Liver (tissue), 9 donors: Measurements from ENCODE around the gene STX2. TPM values are rescaled to one million over a fixed set of nuclear protein-coding genes. Genes with fewer than 3 reads are reported as not detected.

Experiments
- DNase-seq: peaks from one replicate; pipeline ENCODE4 v3.0.0-alpha.2; 2017; ENCODE audit warnings: low spot score
- H3K27ac ChIP-seq, 2 donors: one replicate each; pipeline ENCODE4 v1.7.0; 2013; ENCODE audit warnings: inconsistent platforms in 2 of 2, low read length in 2 of 2, control low read depth in 1 of 2, low read depth in 1 of 2, mild to moderate bottlenecking in 1 of 2
- H3K27me3 ChIP-seq, 4 donors: one replicate each; pipeline versions ENCODE4 v1.6.1 to v1.7.0; 2013; ENCODE audit warnings: low read length in 3 of 4, inconsistent platforms in 1 of 4, mild to moderate bottlenecking in 1 of 4, moderate library complexity in 1 of 4; ENCODE audit not compliant: control insufficient read depth in 4 of 4, insufficient read depth in 4 of 4
- H3K36me3 ChIP-seq, 4 donors: one replicate each; pipeline versions ENCODE4 v1.6.1 to v1.7.0; 2013; ENCODE audit warnings: low read length in 3 of 4, mild to moderate bottlenecking in 3 of 4, low read depth in 1 of 4, moderate library complexity in 1 of 4; ENCODE audit not compliant: control insufficient read depth in 4 of 4, insufficient read depth in 3 of 4
- H3K4me1 ChIP-seq, 4 donors: one replicate each; pipeline versions ENCODE4 v1.6.1 to v1.7.0; 2013; ENCODE audit warnings: low read length in 3 of 4, mild to moderate bottlenecking in 3 of 4, moderate library complexity in 1 of 4; ENCODE audit not compliant: control insufficient read depth in 4 of 4, insufficient read depth in 4 of 4
- H3K4me3 ChIP-seq, 3 donors: one replicate each; pipeline versions ENCODE4 v1.6.1 to v1.7.0; 2013; ENCODE audit warnings: low read length in 3 of 3, control low read depth in 1 of 3, low read depth in 1 of 3, mild to moderate bottlenecking in 1 of 3
- H3K9ac ChIP-seq, 2 donors: one replicate each; pipeline ENCODE4 v1.7.0; 2013; ENCODE audit warnings: low read length in 2 of 2, mild to moderate bottlenecking in 2 of 2, moderate library complexity in 2 of 2, control low read depth in 1 of 2, low read depth in 1 of 2
- H3K9me3 ChIP-seq, 4 donors: one replicate each; pipeline versions ENCODE4 v1.6.1 to v1.7.0; 2013; ENCODE audit warnings: low read length in 3 of 4; ENCODE audit not compliant: control insufficient read depth in 4 of 4
- EGR1 ChIP-seq, 2 donors: IDR thresholded peaks; 2 replicates each; pipeline ENCODE4 v1.6.1; 2016 to 2018; ENCODE audit warnings: antibody characterized with exemption in 2 of 2, low read depth in 2 of 2
- FOXA1 ChIP-seq: IDR thresholded peaks from 2 replicates; pipeline ENCODE4 v1.6.1; 2016; ENCODE audit warnings: antibody characterized with exemption
- FOXA2 ChIP-seq: IDR thresholded peaks from 2 replicates; pipeline ENCODE4 v1.6.1; 2016; ENCODE audit warnings: antibody characterized with exemption
- GABPA ChIP-seq, 2 donors: IDR thresholded peaks in 1 of 2; conservative IDR thresholded peaks in 1 of 2; 2 replicates each; pipeline ENCODE4 v1.6.1; 2016; ENCODE audit warnings: antibody characterized with exemption in 2 of 2, mild to moderate bottlenecking in 1 of 2, moderate library complexity in 1 of 2
- HNF4A ChIP-seq, 2 donors: conservative IDR thresholded peaks; 2 replicates each; pipeline ENCODE4 v1.6.1; 2016; ENCODE audit warnings: antibody characterized with exemption in 2 of 2, mild to moderate bottlenecking in 2 of 2
- HNF4G ChIP-seq: IDR thresholded peaks from 2 replicates; pipeline ENCODE4 v1.6.1; 2016; ENCODE audit warnings: antibody characterized with exemption
- JUND ChIP-seq, 2 donors: IDR thresholded peaks; 2 replicates each; pipeline ENCODE4 v1.6.1; 2016; ENCODE audit warnings: antibody characterized with exemption in 2 of 2
- MAX ChIP-seq: IDR thresholded peaks from 2 replicates; pipeline ENCODE4 v1.6.1; 2016; ENCODE audit warnings: antibody characterized with exemption
- NR2F2 ChIP-seq: IDR thresholded peaks from 2 replicates; pipeline ENCODE4 v1.6.1; 2016; ENCODE audit warnings: antibody characterized with exemption
- RAD21 ChIP-seq, 2 donors: IDR thresholded peaks; 2 replicates each; pipeline ENCODE4 v1.6.1; 2016; ENCODE audit warnings: antibody characterized with exemption in 2 of 2, mild to moderate bottlenecking in 2 of 2
- REST ChIP-seq: IDR thresholded peaks from 2 replicates; pipeline ENCODE4 v1.6.1; 2016; ENCODE audit warnings: antibody characterized with exemption, mild to moderate bottlenecking
- RXRA ChIP-seq, 2 donors: IDR thresholded peaks; 2 replicates each; pipeline ENCODE4 v1.6.1; 2017 to 2018; ENCODE audit warnings: antibody characterized with exemption in 2 of 2, mild to moderate bottlenecking in 1 of 2
- SP1 ChIP-seq: IDR thresholded peaks from 2 replicates; pipeline ENCODE4 v1.6.1; 2018; ENCODE audit warnings: antibody characterized with exemption, mild to moderate bottlenecking
- TAF1 ChIP-seq: conservative IDR thresholded peaks from 2 replicates; pipeline ENCODE4 v1.6.1; 2016; ENCODE audit warnings: antibody characterized with exemption, mild to moderate bottlenecking
- YY1 ChIP-seq: IDR thresholded peaks from 2 replicates; pipeline ENCODE4 v1.6.1; 2016; ENCODE audit warnings: antibody characterized with exemption, mild to moderate bottlenecking
- WGBS: extraction: QIAGEN DNeasy Blood & Tissue Kit; methylation state at CpG from one replicate; pipeline ENCODE4 v1.1.7; 2013; 5-methylcytosine and 5-hydroxymethylcytosine counted together
- polyA plus RNA-seq, 2 donors: library from polyadenylated mRNA; stranded (reverse) in 1 of 2; unstranded in 1 of 2; fragments of 200-250 nt in 1 of 2; fragments of >200 nt in 1 of 2; fragmentation: Nextera tagmentation in 1 of 2; extraction: Ambion mirVana in 1 of 2; gene quantifications; one replicate each; pipeline versions ENCODE4 v1.2.1 to v1.2.3, GENCODE V29; 2013 to 2015
- total RNA-seq, 2 donors: library from RNA; depleted of rRNA; stranded (reverse); fragments of >200 nt; gene quantifications; one replicate each; pipeline ENCODE4 v1.2.3, GENCODE V29; 2014
- TF ChIP-seq, protein P1 (sequence below): IDR thresholded peaks from 2 replicates; pipeline ENCODE4 v1.6.1; 2016; ENCODE audit warnings: antibody characterized with exemption
- TF ChIP-seq, protein P2 (sequence below): fragments of 150-350 bp; IDR thresholded peaks from 2 replicates; pipeline ENCODE4 v1.5.1; 2017; ENCODE audit warnings: improper control_type of control experiment, low read depth, low read length; ENCODE audit not compliant: missing input control
- TF ChIP-seq, protein P3 (sequence below): IDR thresholded peaks from 2 replicates; pipeline ENCODE4 v1.6.1; 2016; ENCODE audit warnings: antibody characterized with exemption
- donor health status: healthy.
- donor health status: healthy.
- donor health status: healthy.
- donor health status: healthy.
- donor health status: healthy.

STX2 gene
- total and polyA plus RNA-seq, 4 donors = 4.7 to 13.8 (median 8.9) TPM

GRCh38 chr12:130807309-130807708 is 31.7 kb downstream of the STX2 start:
- Histone ChIP-seq H3K36me3 (peaks cover 2 to 39% (median 22%) of the 10 kb centered on the region in 4 donors), H3K27me3 (no peaks in the 10 kb centered on the region), H3K27ac (no peak overlapping the region), H3K4me3 (no peak overlapping the region), H3K4me1 (no peaks in the 10 kb centered on the region), H3K9ac (no peak overlapping the region), H3K9me3 (no peaks in the 10 kb centered on the region)
- no peak for DNase-seq
- WGBS = 98% methylated on average over 18 of the region's 18 CpGs
- TF ChIP-seq RAD21 (IDR thresholded peaks at IDR 0.05) = no peak
- TF ChIP-seq SP1 = no peak
- TF ChIP-seq JUND (IDR thresholded peaks at IDR 0.05) = no peak
- no peak for TF ChIP-seq EGR1 (IDR thresholded peaks at IDR 0.05; ENCODE audit: low read depth in 2 of 2)
- no peak for TF ChIP-seq FOXA1
- TF ChIP-seq, protein P1, sequence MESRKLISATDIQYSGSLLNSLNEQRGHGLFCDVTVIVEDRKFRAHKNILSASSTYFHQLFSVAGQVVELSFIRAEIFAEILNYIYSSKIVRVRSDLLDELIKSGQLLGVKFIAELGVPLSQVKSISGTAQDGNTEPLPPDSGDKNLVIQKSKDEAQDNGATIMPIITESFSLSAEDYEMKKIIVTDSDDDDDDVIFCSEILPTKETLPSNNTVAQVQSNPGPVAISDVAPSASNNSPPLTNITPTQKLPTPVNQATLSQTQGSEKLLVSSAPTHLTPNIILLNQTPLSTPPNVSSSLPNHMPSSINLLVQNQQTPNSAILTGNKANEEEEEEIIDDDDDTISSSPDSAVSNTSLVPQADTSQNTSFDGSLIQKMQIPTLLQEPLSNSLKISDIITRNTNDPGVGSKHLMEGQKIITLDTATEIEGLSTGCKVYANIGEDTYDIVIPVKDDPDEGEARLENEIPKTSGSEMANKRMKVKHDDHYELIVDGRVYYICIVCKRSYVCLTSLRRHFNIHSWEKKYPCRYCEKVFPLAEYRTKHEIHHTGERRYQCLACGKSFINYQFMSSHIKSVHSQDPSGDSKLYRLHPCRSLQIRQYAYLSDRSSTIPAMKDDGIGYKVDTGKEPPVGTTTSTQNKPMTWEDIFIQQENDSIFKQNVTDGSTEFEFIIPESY = no peak
- no peak for TF ChIP-seq FOXA2
- TF ChIP-seq, protein P2, sequence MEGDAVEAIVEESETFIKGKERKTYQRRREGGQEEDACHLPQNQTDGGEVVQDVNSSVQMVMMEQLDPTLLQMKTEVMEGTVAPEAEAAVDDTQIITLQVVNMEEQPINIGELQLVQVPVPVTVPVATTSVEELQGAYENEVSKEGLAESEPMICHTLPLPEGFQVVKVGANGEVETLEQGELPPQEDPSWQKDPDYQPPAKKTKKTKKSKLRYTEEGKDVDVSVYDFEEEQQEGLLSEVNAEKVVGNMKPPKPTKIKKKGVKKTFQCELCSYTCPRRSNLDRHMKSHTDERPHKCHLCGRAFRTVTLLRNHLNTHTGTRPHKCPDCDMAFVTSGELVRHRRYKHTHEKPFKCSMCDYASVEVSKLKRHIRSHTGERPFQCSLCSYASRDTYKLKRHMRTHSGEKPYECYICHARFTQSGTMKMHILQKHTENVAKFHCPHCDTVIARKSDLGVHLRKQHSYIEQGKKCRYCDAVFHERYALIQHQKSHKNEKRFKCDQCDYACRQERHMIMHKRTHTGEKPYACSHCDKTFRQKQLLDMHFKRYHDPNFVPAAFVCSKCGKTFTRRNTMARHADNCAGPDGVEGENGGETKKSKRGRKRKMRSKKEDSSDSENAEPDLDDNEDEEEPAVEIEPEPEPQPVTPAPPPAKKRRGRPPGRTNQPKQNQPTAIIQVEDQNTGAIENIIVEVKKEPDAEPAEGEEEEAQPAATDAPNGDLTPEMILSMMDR = no peak
- TF ChIP-seq, protein P3, sequence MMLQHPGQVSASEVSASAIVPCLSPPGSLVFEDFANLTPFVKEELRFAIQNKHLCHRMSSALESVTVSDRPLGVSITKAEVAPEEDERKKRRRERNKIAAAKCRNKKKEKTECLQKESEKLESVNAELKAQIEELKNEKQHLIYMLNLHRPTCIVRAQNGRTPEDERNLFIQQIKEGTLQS = no peak
- no peak for TF ChIP-seq TAF1
- TF ChIP-seq YY1 = no peak
- no peak for TF ChIP-seq HNF4G
- no peak for TF ChIP-seq NR2F2
- no peak for TF ChIP-seq RXRA (IDR thresholded peaks at IDR 0.05)
- TF ChIP-seq HNF4A (conservative IDR thresholded peaks at IDR 0.05) = no peak
- TF ChIP-seq MAX = no peak
- TF ChIP-seq GABPA (IDR thresholded peaks at IDR 0.05 in 1 of 2, conservative IDR thresholded peaks at IDR 0.05 in 1 of 2) = no peak
- TF ChIP-seq REST = no peak
